DND-41 (cell line): Measurements from ENCODE around the gene CDC45.
A peak's percentile ranks its signal among the peaks of the same experiment; 100 is the strongest.

Experiments
- ATAC-seq: fragments of 200-7000 bp; cut with Tn5 transposase; 3 replicates; pipeline ENCODE4 v1.9.1; 2021; ENCODE audit warnings: low read depth; ENCODE audit not compliant: insufficient read depth
- DNase-seq: peaks from one replicate; pipeline ENCODE4 v3.0.0-alpha.2; 2020
- H2AFZ ChIP-seq: 2 replicates; pipeline ENCODE4 v1.6.0; 2012; ENCODE audit warnings: low read depth, low read length
- H3K27ac ChIP-seq: 2 replicates; pipeline ENCODE4 v1.5.1; 2012; ENCODE audit warnings: low read length, inconsistent platforms
- H3K27me3 ChIP-seq: fragments of 200-600 bp; sonication (generic); 2 replicates; pipeline ENCODE4 v1.6.0; 2012; ENCODE audit warnings: low read length, mild to moderate bottlenecking, inconsistent platforms; ENCODE audit not compliant: insufficient read depth, poor library complexity
- H3K36me3 ChIP-seq: 2 replicates; pipeline ENCODE4 v1.5.1; 2012; ENCODE audit warnings: low read length, inconsistent platforms; ENCODE audit not compliant: insufficient read depth
- H3K4me1 ChIP-seq: 2 replicates; pipeline ENCODE4 v1.5.1; 2012; ENCODE audit warnings: mild to moderate bottlenecking, low read length; ENCODE audit not compliant: insufficient read depth
- H3K4me2 ChIP-seq: 2 replicates; pipeline ENCODE4 v1.6.0; 2012; ENCODE audit warnings: mild to moderate bottlenecking, moderate library complexity, low read length, inconsistent platforms; ENCODE audit not compliant: insufficient read depth
- H3K4me3 ChIP-seq, 2 experiments: fragments of 200-600 bp in 1 of 2; shearing (Covaris generic) in 1 of 2; 2 replicates each; pipeline ENCODE4 v1.5.1; 2012 to 2016; ENCODE audit warnings: inconsistent platforms in 2 of 2, low read length in 2 of 2, mild to moderate bottlenecking in 2 of 2, low read depth in 1 of 2, moderate library complexity in 1 of 2
- H3K79me2 ChIP-seq: 2 replicates; pipeline ENCODE4 v1.6.0; 2012; ENCODE audit warnings: low read length, inconsistent platforms; ENCODE audit not compliant: insufficient read depth
- H3K9ac ChIP-seq: 2 replicates; pipeline ENCODE4 v1.6.0; 2012; ENCODE audit warnings: low read depth, mild to moderate bottlenecking, inconsistent platforms, low read length, moderate library complexity
- H3K9me3 ChIP-seq: 2 replicates; pipeline ENCODE4 v1.5.1; 2012; ENCODE audit warnings: low read length, moderate library complexity, mild to moderate bottlenecking, inconsistent platforms; ENCODE audit not compliant: insufficient read depth, severe bottlenecking
- H4K20me1 ChIP-seq: 2 replicates; pipeline ENCODE4 v1.6.0; 2012; ENCODE audit warnings: low read length; ENCODE audit not compliant: insufficient read depth
- CTCF ChIP-seq: IDR thresholded peaks from 2 replicates; pipeline ENCODE4 v1.5.1; 2012; ENCODE audit warnings: borderline replicate concordance, low read length, moderate library complexity, mild to moderate bottlenecking; ENCODE audit not compliant: poor library complexity, severe bottlenecking; ENCODE audit errors: extremely low read depth
- EZH2 ChIP-seq: IDR thresholded peaks from 3 replicates; pipeline ENCODE4 v1.6.1; 2012; ENCODE audit warnings: borderline replicate concordance, low read depth, mild to moderate bottlenecking, moderate library complexity, low read length, inconsistent platforms; ENCODE audit not compliant: severe bottlenecking

CDC45 gene

DNA sequence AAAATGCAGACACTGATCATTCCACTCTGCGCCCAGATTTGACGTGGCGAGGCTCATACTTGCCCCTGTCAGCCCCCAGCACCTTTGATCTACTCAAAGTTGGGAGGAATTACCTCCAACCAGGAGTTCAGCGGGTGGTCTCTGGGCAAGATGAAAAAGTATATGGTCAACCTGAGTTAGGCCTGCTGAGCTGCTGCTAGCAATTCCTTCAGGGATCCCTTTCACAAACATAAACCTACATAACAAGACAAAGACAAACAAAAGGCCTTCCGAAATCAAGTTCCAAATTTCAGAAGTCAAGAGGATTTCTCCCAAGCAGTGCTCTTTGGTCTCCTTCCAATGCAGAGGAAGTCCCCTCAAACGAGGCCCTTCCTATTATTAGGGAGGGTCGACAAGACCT is 23.6 kb downstream of the CDC45 start:
- no peaks in the 10 kb centered on the region for H3K79me2 ChIP-seq
- no peaks in the 10 kb centered on the region for H3K9me3 ChIP-seq
- H3K27ac ChIP-seq: no peak overlapping the region
- H3K27me3 ChIP-seq: no peaks in the 10 kb centered on the region
- peaks cover 24% of the 10 kb centered on the region for H4K20me1 ChIP-seq
- DNase-seq: no peak
- H2AFZ ChIP-seq: no peak overlapping the region
- no peak for ATAC-seq
- no peak overlapping the region for H3K4me3 ChIP-seq
- H3K9ac ChIP-seq: no peak overlapping the region
- TF ChIP-seq EZH2 (no peak), CTCF (no peak)
- H3K4me1 ChIP-seq: peaks cover 7% of the 10 kb centered on the region; the same call in 1 of the 2 replicates
- no peak overlapping the region for H3K4me2 ChIP-seq
- peaks cover 96% of the 10 kb centered on the region for H3K36me3 ChIP-seq

- Histone ChIP-seq H3K4me2 (no peak overlapping the region), H3K36me3 (peaks cover 96% of the 10 kb centered on the region), H3K4me3 (no peak overlapping the region), H4K20me1 (peaks cover 21% of the 10 kb centered on the region), H2AFZ (no peak overlapping the region), H3K9me3 (no peaks in the 10 kb centered on the region), H3K79me2 (no peaks in the 10 kb centered on the region), H3K4me1 (peaks cover 7% of the 10 kb centered on the region; the same call in 1 of the 2 replicates), H3K9ac (no peak overlapping the region), H3K27ac (no peak overlapping the region), H3K27me3 (no peaks in the 10 kb centered on the region)
- ATAC-seq (peak; percentile 27; the same call in 1 of the 3 replicates), DNase-seq (no peak)
- TF ChIP-seq CTCF: peak; percentile 21
- no peak for TF ChIP-seq EZH2
Measured at GRCh38 chr22:19503869-19504268, 24.1 kb downstream of the CDC45 start.

DNA sequence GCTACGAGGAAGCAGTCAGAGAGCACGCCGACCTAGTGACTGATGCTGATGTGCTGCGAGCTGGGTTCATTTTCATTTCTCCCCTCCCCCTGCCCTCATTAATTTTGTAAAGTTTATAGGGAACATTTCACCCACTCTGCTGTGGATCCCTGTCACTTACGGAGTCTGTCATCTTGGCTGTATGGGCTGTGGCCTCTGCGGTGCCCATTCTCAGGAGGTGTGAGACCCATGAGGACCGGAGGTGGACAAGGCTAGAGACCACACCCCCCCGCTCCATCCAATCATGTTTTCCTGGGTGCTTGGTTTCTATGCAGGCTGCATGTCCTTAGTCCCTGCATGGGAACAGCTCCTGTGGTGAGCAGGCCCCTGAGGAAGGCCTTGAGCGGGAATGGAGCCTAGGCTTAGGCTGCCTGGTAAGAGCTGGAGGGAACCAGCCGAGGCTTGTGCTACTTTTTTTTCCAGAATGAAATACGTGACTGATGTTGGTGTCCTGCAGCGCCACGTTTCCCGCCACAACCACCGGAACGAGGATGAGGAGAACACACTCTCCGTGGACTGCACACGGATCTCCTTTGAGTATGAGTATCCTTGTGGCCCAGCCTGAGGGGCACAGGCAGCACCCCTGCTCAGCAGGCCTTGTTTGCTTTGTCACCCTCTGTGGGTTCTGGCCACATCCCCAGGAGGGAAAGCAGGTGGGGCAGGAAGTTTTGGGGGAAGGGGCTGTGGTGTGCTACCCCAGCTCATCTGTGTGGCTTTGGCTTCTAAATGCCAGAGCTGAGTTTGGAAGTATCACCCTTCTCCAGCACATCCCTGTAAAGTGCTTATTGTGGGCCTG is 25.4 kb downstream of the CDC45 start:
- Histone ChIP-seq H4K20me1 (peaks cover 11% of the 10 kb centered on the region; the same call in 1 of the 2 replicates), H3K4me2 (no peak overlapping the region), H3K36me3 (peaks cover 96% of the 10 kb centered on the region), H3K27me3 (no peaks in the 10 kb centered on the region), H3K4me3 (no peak overlapping the region), H3K9me3 (no peaks in the 10 kb centered on the region), H3K27ac (peak overlapping the region; percentile 58; the same call in 1 of the 2 replicates), H3K4me1 (peaks cover 7% of the 10 kb centered on the region; the same call in 1 of the 2 replicates), H3K79me2 (no peaks in the 10 kb centered on the region), H2AFZ (no peak overlapping the region), H3K9ac (no peak overlapping the region)
- no peak for TF ChIP-seq EZH2
- DNase-seq (peak; percentile 57), ATAC-seq (peak; percentile 79)

GRCh38 chr22:19505735-19506126 is 26.0 kb downstream of the CDC45 start:
- Histone ChIP-seq H3K27me3 (no peaks in the 10 kb centered on the region), H2AFZ (no peak overlapping the region), H3K4me3 (no peak overlapping the region), H3K9me3 (no peaks in the 10 kb centered on the region), H3K27ac (peak overlapping the region; percentile 41; the same call in 1 of the 2 replicates), H4K20me1 (peaks cover 11% of the 10 kb centered on the region; the same call in 1 of the 2 replicates), H3K36me3 (peaks cover 96% of the 10 kb centered on the region), H3K79me2 (no peaks in the 10 kb centered on the region), H3K4me1 (peaks cover 7% of the 10 kb centered on the region; the same call in 1 of the 2 replicates), H3K4me2 (no peak overlapping the region), H3K9ac (no peak overlapping the region)
- no peak for TF ChIP-seq EZH2
- TF ChIP-seq CTCF: no peak
- ATAC-seq (peak; percentile 25; the same call in 2 of the 3 replicates), DNase-seq (no peak)
